Uterine smooth muscle cell (primary cell): ENCODE data around the gene ZBED5. TPM values are rescaled to one million over a fixed set of nuclear protein-coding genes. Genes with fewer than 3 reads are reported as not detected.

ENCODE experiments used
- total RNA-seq: library from RNA; depleted of rRNA; stranded (reverse); fragments of >200 nt; gene quantifications from 2 replicates; pipeline ENCODE4 v1.2.3, GENCODE V29; 2014

Gene ZBED5
- total RNA-seq = 16.2 and 24.8 TPM in 2 replicates

GRCh38 chr11:10857709-10858438, at the start of gene ZBED5:
Gene ZBED5 (minus strand): TSS chr11:10858053. CDS start chr11:10854945, 3,108 bp downstream.

DNA sequence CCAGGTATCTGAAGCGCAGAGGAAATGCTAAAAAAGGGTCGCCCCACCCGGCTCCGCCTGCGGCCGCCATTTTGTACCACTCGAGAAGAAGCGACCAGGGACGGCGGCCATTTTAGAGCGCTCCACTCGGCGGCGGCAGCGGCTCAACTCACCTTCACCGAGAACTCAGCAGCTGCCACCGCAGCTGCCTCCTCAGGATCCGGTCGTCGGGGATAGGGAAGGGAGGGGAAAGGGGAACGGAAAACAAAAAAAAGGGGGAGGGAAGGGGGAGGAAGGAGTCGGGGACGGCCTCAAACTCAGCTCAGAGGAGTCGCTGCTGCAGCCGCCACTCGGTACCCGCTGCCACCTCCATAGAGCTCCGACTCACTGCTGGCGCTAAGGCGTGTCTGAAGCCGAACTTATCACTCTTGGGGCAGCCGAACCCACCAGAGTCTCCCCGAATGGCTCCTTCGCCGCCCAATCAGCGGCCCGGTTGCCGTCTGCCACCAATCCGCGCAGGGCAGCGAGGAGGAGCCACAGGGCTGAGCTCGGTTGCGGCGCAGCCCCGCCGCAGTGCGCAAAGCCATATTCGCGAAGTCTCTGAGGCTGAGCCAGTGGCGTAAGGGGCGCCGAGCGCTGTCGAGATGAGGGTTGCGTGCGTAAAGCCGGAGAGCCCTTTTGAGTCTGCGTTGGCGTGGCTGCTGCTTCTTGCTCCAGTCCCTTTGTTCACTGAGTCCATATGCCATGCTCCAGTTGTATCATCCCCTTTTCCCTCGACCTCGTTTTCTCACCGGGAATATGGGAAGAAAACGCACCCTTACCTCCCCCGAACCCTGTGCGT, 49.1 kb downstream of the ZBED5 start, which contains the start of gene EIF4G2:
Gene EIF4G2, minus strand, starts transcription at position 374 of the 820 bp plus-strand sequence.

Other genes starting within 250 kb of the ZBED5 start
- gene IRAG1, start 164.3 kb downstream of the ZBED5 start, total RNA-seq = 5.2 and 22.6 TPM in 2 replicates
- gene CTR9, start 106.8 kb downstream of the ZBED5 start, total RNA-seq = 31.5 and 39.6 TPM in 2 replicates
- gene EIF4G2, start 49.1 kb downstream of the ZBED5 start, total RNA-seq = 596 and 668 TPM in 2 replicates